H1 (cell line): ENCODE measurements around the gene GARNL3.

ENCODE experiments used
- CHD1 ChIP-seq: IDR thresholded peaks from 2 replicates; pipeline ENCODE4 v1.6.1; 2012; ENCODE audit warnings: low read depth, low read length, improper control_type of control experiment
- CTCF ChIP-seq, 3 experiments: IDR thresholded peaks; 1 replicate in 2 of 3; 2 replicates in 1 of 3; pipeline versions ENCODE4 v1.5.1 to v1.6.1; 2011; ENCODE audit warnings: low read length in 3 of 3, mild to moderate bottlenecking in 3 of 3, inconsistent platforms in 2 of 3, low read depth in 1 of 3, moderate library complexity in 1 of 3; ENCODE audit not compliant: insufficient read depth in 1 of 3; ENCODE audit errors: control extremely low read depth in 1 of 3
- EGR1 ChIP-seq: IDR thresholded peaks from 2 replicates; pipeline ENCODE4 v1.6.1; 2011; ENCODE audit warnings: low read depth, low read length, borderline replicate concordance
- HDAC2 ChIP-seq, 2 experiments: fragments of 300-600 bp in 1 of 2; sonication (generic) in 1 of 2; IDR thresholded peaks; 2 replicates each; pipeline ENCODE4 v1.6.1; 2011 to 2012; ENCODE audit warnings: low read depth in 2 of 2, low read length in 2 of 2, mild to moderate bottlenecking in 2 of 2, moderate library complexity in 2 of 2, borderline replicate concordance in 1 of 2, inconsistent platforms in 1 of 2
- JUN ChIP-seq: IDR thresholded peaks from 2 replicates; pipeline ENCODE4 v1.6.1; 2011; ENCODE audit warnings: low read depth, mild to moderate bottlenecking, improper control_type of control experiment, low read length
- MAX ChIP-seq: IDR thresholded peaks from 2 replicates; pipeline ENCODE4 v1.6.1; 2012; ENCODE audit warnings: inconsistent platforms
- NRF1 ChIP-seq: IDR thresholded peaks from 2 replicates; pipeline ENCODE4 v1.6.1; 2011; ENCODE audit warnings: mild to moderate bottlenecking, low read depth, low read length, improper control_type of control experiment
- POLR2A ChIP-seq, 2 experiments: IDR thresholded peaks; 1 replicate in 1 of 2; 2 replicates in 1 of 2; pipeline ENCODE4 v1.6.1; 2011; ENCODE audit warnings: low read depth in 2 of 2, low read length in 2 of 2, mild to moderate bottlenecking in 2 of 2; ENCODE audit errors: control extremely low read depth in 1 of 2
- SRF ChIP-seq: IDR thresholded peaks from 2 replicates; pipeline ENCODE4 v1.6.1; 2011; ENCODE audit warnings: mild to moderate bottlenecking, low read depth, low read length, moderate library complexity
- TAF7 ChIP-seq: optimal IDR thresholded peaks from 2 replicates; pipeline ENCODE3; 2011; ENCODE audit warnings: low read depth, mild to moderate bottlenecking, inconsistent platforms, low read length, moderate library complexity, borderline replicate concordance

- peak in 1 of 3 experiments; percentile 37; a peak in 1 of 4 replicates for TF ChIP-seq CTCF (IDR thresholded peaks at IDR 0.05; ENCODE audit: control extremely low read depth in 1 of 3, insufficient read depth in 1 of 3, low read depth in 1 of 3, low read length in 3 of 3)
- no peak for TF ChIP-seq SRF
- no peak for TF ChIP-seq NRF1
- no peak for TF ChIP-seq MAX
- no peak for TF ChIP-seq JUN
- no peak for TF ChIP-seq POLR2A (IDR thresholded peaks at IDR 0.05; ENCODE audit: control extremely low read depth in 1 of 2, low read depth in 2 of 2, low read length in 2 of 2)
- no peak for TF ChIP-seq CHD1
- no peak for TF ChIP-seq EGR1
- TF ChIP-seq TAF7 = no peak
- TF ChIP-seq HDAC2 (IDR thresholded peaks at IDR 0.05; ENCODE audit: borderline replicate concordance in 1 of 2, low read depth in 2 of 2, low read length in 2 of 2) = no peak
Measured at GRCh38 chr9:127347831-127348776, 83.5 kb downstream of the GARNL3 start.
